ENCODE results near the gene EPHB2.

Gene EPHB2

GRCh38 chr1:22884806-22885530 lies 174.3 kb downstream of the EPHB2 start:
- no peak for DNase-seq (ENCODE audit: low read depth)

- DNase-seq (ENCODE audit: low read depth) = peak; percentile 51
Measured at GRCh38 chr1:22886211-22886610, 175.6 kb downstream of the EPHB2 start.

- DNase-seq (ENCODE audit: low read depth) = no peak
Measured at GRCh38 chr1:22887491-22887890, 176.9 kb downstream of the EPHB2 start.

GRCh38 chr1:22888320-22889075 lies 177.9 kb downstream of the EPHB2 start:
- no peak for DNase-seq (ENCODE audit: low read depth)

- DNase-seq (ENCODE audit: low read depth) = no peak
Measured at GRCh38 chr1:22889213-22889827, 178.7 kb downstream of the EPHB2 start.

GRCh38 chr1:22892789-22893188 lies 182.2 kb downstream of the EPHB2 start:
- DNase-seq (ENCODE audit: low read depth) = no peak

GRCh38 chr1:22893292-22893691 lies 182.7 kb downstream of the EPHB2 start:
- no peak for DNase-seq (ENCODE audit: low read depth)

- no peak for DNase-seq (ENCODE audit: low read depth)
Measured at GRCh38 chr1:22895357-22895756, 184.7 kb downstream of the EPHB2 start.

- DNase-seq (ENCODE audit: low read depth) = no peak
Measured at GRCh38 chr1:22896184-22896583, 185.5 kb downstream of the EPHB2 start.

- DNase-seq (ENCODE audit: low read depth) = no peak
Measured at GRCh38 chr1:22900451-22900850, 189.8 kb downstream of the EPHB2 start.

- no peak for DNase-seq (ENCODE audit: low read depth)
Measured at GRCh38 chr1:22903113-22903512, 192.5 kb downstream of the EPHB2 start.

- no peak for DNase-seq (ENCODE audit: low read depth)
Measured at GRCh38 chr1:22906968-22907367, 196.3 kb downstream of the EPHB2 start.

- DNase-seq (ENCODE audit: low read depth) = no peak
Measured at GRCh38 chr1:22907528-22907927, 196.9 kb downstream of the EPHB2 start.

- DNase-seq (ENCODE audit: low read depth) = no peak
Measured at GRCh38 chr1:22908880-22909426, 198.3 kb downstream of the EPHB2 start.

GRCh38 chr1:22910286-22910685 lies 199.6 kb downstream of the EPHB2 start:
- no peak for DNase-seq (ENCODE audit: low read depth)

GRCh38 chr1:22910986-22911651 lies 200.5 kb downstream of the EPHB2 start:
- no peak for DNase-seq (ENCODE audit: low read depth)

- DNase-seq (ENCODE audit: low read depth) = no peak
Measured at GRCh38 chr1:22912311-22912710, 201.7 kb downstream of the EPHB2 start.

- DNase-seq (ENCODE audit: low read depth) = no peak
Measured at GRCh38 chr1:22913421-22914141, 202.9 kb downstream of the EPHB2 start.

- DNase-seq (ENCODE audit: low read depth) = no peak
Measured at GRCh38 chr1:22914156-22914555, 203.5 kb downstream of the EPHB2 start.

- no peak for DNase-seq (ENCODE audit: low read depth)
Measured at GRCh38 chr1:22914633-22915217, 204.1 kb downstream of the EPHB2 start.

GRCh38 chr1:22915231-22915630 lies 204.6 kb downstream of the EPHB2 start:
- DNase-seq (ENCODE audit: low read depth) = no peak
